Heart right ventricle (tissue), 16 donors: ENCODE results near the gene FPGS. TPM values are rescaled to one million over a fixed set of nuclear protein-coding genes. Genes with fewer than 3 reads are reported as not detected.
"Not testable (repeated sequence)": the region's sequence is repeated elsewhere in the genome, so short reads cannot be mapped to it uniquely, and the experiment has no call there.

ENCODE experiments used
- ATAC-seq, 8 donors: fragments of 200-7000 bp; cut with Tn5 transposase; one replicate each; pipeline ENCODE4 v1.9.1; 2020; ENCODE audit warnings: mild to moderate bottlenecking in 8 of 8, moderate library complexity in 8 of 8, moderate number of reproducible peaks in 1 of 8
- DNase-seq, 2 donors: peaks; one replicate each; pipeline ENCODE4 v3.0.0-alpha.2; 2020
- H3K27ac ChIP-seq, 10 donors: fragments of 200-600 bp; sonication (generic) in 2 of 10; one replicate each; pipeline versions ENCODE4 v1.5.0 to v1.8.0; 2020 to 2022; ENCODE audit warnings: mild to moderate bottlenecking in 3 of 10
- H3K27me3 ChIP-seq, 7 donors: fragments of 200-600 bp; one replicate each; pipeline ENCODE4 v1.8.0; 2021 to 2022; ENCODE audit warnings: mild to moderate bottlenecking in 2 of 7
- H3K36me3 ChIP-seq, 9 donors: fragments of 200-600 bp; sonication (generic) in 1 of 9; one replicate each; pipeline versions ENCODE4 v1.5.0 to v1.8.0; 2020 to 2022; ENCODE audit warnings: mild to moderate bottlenecking in 2 of 9
- H3K4me1 ChIP-seq, 9 donors: fragments of 200-600 bp; sonication (generic) in 1 of 9; one replicate each; pipeline versions ENCODE4 v1.5.0 to v1.8.0; 2020 to 2022; ENCODE audit warnings: mild to moderate bottlenecking in 4 of 9
- H3K4me3 ChIP-seq, 10 donors: fragments of 200-600 bp; sonication (generic) in 2 of 10; one replicate each; pipeline versions ENCODE4 v1.5.0 to v1.8.0; 2020 to 2022; ENCODE audit warnings: mild to moderate bottlenecking in 7 of 10, moderate library complexity in 2 of 10
- H3K9me3 ChIP-seq, 11 donors: fragments of 200-600 bp in 10 of 11; sonication (generic) in 2 of 11; one replicate each; pipeline versions ENCODE4 v1.5.0 to v1.8.0; 2013 to 2022; ENCODE audit warnings: mild to moderate bottlenecking in 2 of 11, control low read depth in 1 of 11, moderate library complexity in 1 of 11
- CTCF ChIP-seq, 9 donors: fragments of 200-600 bp; sonication (generic) in 2 of 9; IDR thresholded peaks; one replicate each; pipeline versions ENCODE4 v1.5.0 to v1.8.0; 2021 to 2022; ENCODE audit warnings: antibody characterized with exemption in 9 of 9, mild to moderate bottlenecking in 5 of 9, moderate library complexity in 1 of 9
- WGBS, 2 donors: extraction: QIAGEN DNeasy Blood & Tissue Kit; methylation state at CpG; one replicate each; pipeline ENCODE4 v1.1.7; 2013; ENCODE audit warnings: inconsistent platforms in 1 of 2; 5-methylcytosine and 5-hydroxymethylcytosine counted together
- intact Hi-C, 10 donors: fragments of 100-400 bp; cut with DNase I; formaldehyde crosslinking; loops; one replicate each; pipeline versions ENCODE4 v1.11.1 to v1.14.2; 2022
- polyA plus RNA-seq, 2 donors: library from polyadenylated mRNA; stranded (reverse); fragments of 200-250 nt; gene quantifications; one replicate each; pipeline ENCODE4 v1.2.3, GENCODE V29; 2013
- total RNA-seq, 10 donors: library from RNA; stranded (reverse); fragmentation: NEBNext Ultra II Directional in 3 of 10; extraction: Animal tissue kit (Norgen Biotek cat#: 25700) in 3 of 10; gene quantifications; one replicate each; pipeline versions ENCODE4 v1.2.1 to v1.2.4, GENCODE V29; 2021 to 2023
- donor health status: Arrhythmogenic right ventricular cardiomyopathy.
- donor health status: ischemic (EF 13 %, LVEDD 7.1; RV severe dilation, severe dysfunction).
- donor health status: healthy with polysubstance abuse.
- donor health status: DM: no; HTN: yes; CAD: no.
- donor health status: DM: no; HTN: no; CAD: no.
- donor health status: ischemic (EF 25% LVEDD 6.9; RV normal size, moderate dysfunction).
- donor health status: ischemic (EF 25% LVEDD 5.7; RV mildly dilated, moderate dysfunction).
- donor health status: healthy.
- donor health status: DM: yes; HTN: yes; CAD: no.
- donor health status: Ischemic cardiomyopathy.
- donor health status: ischemic (EF 35%, LVEDD 5.7; RV mildly dilated, moderate dysfunction).
- donor health status: nonischemic (EF 11% LVEDD 7.7; RV severe dilation, severe dysfunction).
- donor health status: DM: yes; HTN: yes; CAD: no.
- donor health status: PGD.
- donor health status: ischemic (EF 29% LVEDD 5.4; RV normal size, mild dysfunction).
- donor health status: nonischemic (EF 23%, LVEDD 6.1; RV moderate dilation, normal function).

FPGS gene
- total and polyA plus RNA-seq, 12 donors = 40.2 to 58.5 (median 46.0) TPM

DNA sequence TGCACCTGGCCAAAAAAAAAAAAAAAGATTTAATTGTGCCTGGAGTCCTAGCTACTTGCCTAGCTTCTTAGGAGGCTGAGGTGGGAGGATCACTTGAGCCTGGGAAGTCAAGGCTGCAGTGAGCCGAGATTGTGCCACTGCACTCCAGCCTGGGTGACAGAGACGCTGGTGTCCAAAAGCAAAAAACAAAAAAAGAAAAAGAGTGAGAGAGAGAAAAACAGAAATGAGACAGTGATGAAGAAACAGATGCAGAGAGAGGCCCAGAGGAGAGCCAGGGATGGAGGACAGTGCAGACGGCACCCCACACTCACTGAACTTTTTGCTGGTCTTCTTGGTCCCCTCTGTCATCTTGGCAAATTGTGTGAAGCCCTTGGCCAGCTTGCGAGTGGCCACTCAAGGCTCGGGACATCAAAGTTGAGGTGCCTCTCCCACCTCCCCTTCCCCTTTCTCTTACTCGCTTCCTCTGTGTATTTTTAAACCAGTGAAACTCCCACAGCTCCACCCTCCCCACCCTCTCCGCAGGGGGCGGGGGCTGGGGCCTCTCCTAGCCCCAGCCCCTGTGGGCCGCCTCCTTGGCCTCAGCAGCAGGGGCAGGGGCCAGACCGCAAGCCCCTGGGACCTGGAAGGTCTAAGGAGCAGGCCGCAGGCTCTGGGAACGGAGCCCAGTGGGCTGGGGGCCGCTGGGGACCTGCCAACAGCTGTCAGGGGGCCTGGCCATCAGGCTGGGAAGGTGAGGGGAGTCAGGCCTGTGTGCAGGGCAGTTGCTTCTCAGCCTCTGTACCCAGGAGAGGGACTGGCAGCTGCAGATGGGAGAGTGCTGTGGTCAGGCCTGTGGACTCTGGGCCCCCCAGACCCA lies 24.2 kb upstream of the FPGS start, which contains the start of gene SH2D3C:
SH2D3C (minus strand) TSS at position 387 of the 856 bp plus-strand sequence; CDS start at position 348, 39 bp downstream.
- Histone ChIP-seq H3K9me3 (no peaks in the 10 kb centered on the region), H3K4me3 (peak within 1 kb of the TSS; percentile 3 to 57 (median 40)), H3K4me1 (peaks cover 3 to 73% (median 30%) of the 10 kb centered on the region in 9 donors), H3K27ac (peak within 1 kb of the TSS; percentile 50 to 98 (median 78)), H3K36me3 (peaks cover 0 to 12% (median 0%) of the 10 kb centered on the region in 9 donors), H3K27me3 (no peaks in the 10 kb centered on the region)
- no peak for TF ChIP-seq CTCF (IDR thresholded peaks at IDR 0.05)
- DNase-seq (peak; percentile 71 to 77), ATAC-seq (peak; percentile 63 to 83 (median 78))
- 36 to 42% methylated on average over 13 of the region's 13 CpGs for WGBS, 2 donors
- intact Hi-C loops = no loop called here

GRCh38 chr9:127779136-127779981 lies 23.3 kb upstream of the FPGS start:
- Histone ChIP-seq H3K4me3 (peak overlapping the region in 5 of 10 donors; percentile 28 to 57 (median 48)), H3K36me3 (peaks cover 0 to 3% (median 0%) of the 10 kb centered on the region in 9 donors), H3K27me3 (no peaks in the 10 kb centered on the region), H3K9me3 (no peaks in the 10 kb centered on the region), H3K4me1 (peaks cover 3 to 76% (median 38%) of the 10 kb centered on the region in 9 donors), H3K27ac (peak overlapping the region; percentile 50 to 98 (median 78))
- TF ChIP-seq CTCF (IDR thresholded peaks at IDR 0.05) = no peak
- WGBS, 2 donors = 65 to 68% methylated on average over 17 of the region's 17 CpGs
- intact Hi-C loops = no loop called here
- DNase-seq (no peak), ATAC-seq (peak in 6 of 8 donors; percentile 10 to 34 (median 20))

- no peak for TF ChIP-seq CTCF (IDR thresholded peaks at IDR 0.05)
- Histone ChIP-seq H3K36me3 (no peaks in the 10 kb centered on the region), H3K9me3 (no peaks in the 10 kb centered on the region), H3K4me1 (peaks cover 3 to 82% (median 43%) of the 10 kb centered on the region in 9 donors), H3K4me3 (no peak overlapping the region), H3K27me3 (no peaks in the 10 kb centered on the region), H3K27ac (peak overlapping the region in 3 of 10 donors; percentile 57 to 98 (median 82))
- 75 to 76% methylated on average over 19 to 20 of the region's 20 CpGs for WGBS, 2 donors
- ATAC-seq = no peak
- intact Hi-C loops = loop anchor here in 4 of 10 donors (5.0 to 10.0 kb wide), 5 partner anchors 33 to 188 kb away; partner anchors contain the start of genes TOR2A (in 2 of the 4) and ST6GALNAC4 (in 1 of the 4)
- no peak for DNase-seq
Measured at GRCh38 chr9:127780126-127780885, 22.4 kb upstream of the FPGS start.

GRCh38 chr9:127780909-127781308 lies 21.8 kb upstream of the FPGS start:
- 90 to 96% methylated on average over 9 of the region's 9 CpGs for WGBS, 2 donors
- Histone ChIP-seq H3K27ac (peak overlapping the region in 2 of 10 donors; percentile 57 to 98), H3K4me1 (peaks cover 3 to 82% (median 43%) of the 10 kb centered on the region in 9 donors)
- not testable (repeated sequence) for H3K9me3 ChIP-seq, ATAC-seq, H3K4me3 ChIP-seq, H3K36me3 ChIP-seq, H3K27me3 ChIP-seq, DNase-seq
- intact Hi-C loops = loop anchor here in 4 of 10 donors (5.0 to 10.0 kb wide), 5 partner anchors 34 to 189 kb away; partner anchors contain the start of genes TOR2A (in 2 of the 4) and ST6GALNAC4 (in 1 of the 4)
